Uterus (tissue), 2 donors: ENCODE results near the gene CLCN5.

ENCODE experiments used
- POLR2A ChIP-seq, 2 donors: fragments of 450-650 bp; IDR thresholded peaks; one replicate each; pipeline ENCODE4 v1.6.1; 2016; ENCODE audit warnings: antibody characterized with exemption in 2 of 2, mild to moderate bottlenecking in 1 of 2, moderate library complexity in 1 of 2
- TF ChIP-seq, protein P1 (sequence below), 4 experiments: fragments of 200-600 bp in 2 of 4; fragments of 450-650 bp in 2 of 4; sonication (generic) in 2 of 4; IDR thresholded peaks; one replicate each; pipeline ENCODE4 v1.5.1; 2016 to 2019; ENCODE audit warnings: antibody characterized with exemption in 4 of 4, mild to moderate bottlenecking in 2 of 4, moderate library complexity in 1 of 4

DNA sequence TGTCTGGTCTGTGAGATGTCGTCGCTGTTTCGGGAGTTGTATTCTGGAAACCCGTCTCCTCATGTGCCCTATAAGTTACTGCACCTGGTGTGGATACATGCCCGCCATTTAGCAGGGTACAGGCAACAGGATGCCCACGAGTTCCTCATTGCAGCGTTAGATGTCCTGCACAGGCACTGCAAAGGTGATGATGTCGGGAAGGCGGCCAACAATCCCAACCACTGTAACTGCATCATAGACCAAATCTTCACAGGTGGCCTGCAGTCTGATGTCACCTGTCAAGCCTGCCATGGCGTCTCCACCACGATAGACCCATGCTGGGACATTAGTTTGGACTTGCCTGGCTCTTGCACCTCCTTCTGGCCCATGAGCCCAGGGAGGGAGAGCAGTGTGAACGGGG is 41.7 kb upstream of the CLCN5 start:
- TF ChIP-seq, protein P1, sequence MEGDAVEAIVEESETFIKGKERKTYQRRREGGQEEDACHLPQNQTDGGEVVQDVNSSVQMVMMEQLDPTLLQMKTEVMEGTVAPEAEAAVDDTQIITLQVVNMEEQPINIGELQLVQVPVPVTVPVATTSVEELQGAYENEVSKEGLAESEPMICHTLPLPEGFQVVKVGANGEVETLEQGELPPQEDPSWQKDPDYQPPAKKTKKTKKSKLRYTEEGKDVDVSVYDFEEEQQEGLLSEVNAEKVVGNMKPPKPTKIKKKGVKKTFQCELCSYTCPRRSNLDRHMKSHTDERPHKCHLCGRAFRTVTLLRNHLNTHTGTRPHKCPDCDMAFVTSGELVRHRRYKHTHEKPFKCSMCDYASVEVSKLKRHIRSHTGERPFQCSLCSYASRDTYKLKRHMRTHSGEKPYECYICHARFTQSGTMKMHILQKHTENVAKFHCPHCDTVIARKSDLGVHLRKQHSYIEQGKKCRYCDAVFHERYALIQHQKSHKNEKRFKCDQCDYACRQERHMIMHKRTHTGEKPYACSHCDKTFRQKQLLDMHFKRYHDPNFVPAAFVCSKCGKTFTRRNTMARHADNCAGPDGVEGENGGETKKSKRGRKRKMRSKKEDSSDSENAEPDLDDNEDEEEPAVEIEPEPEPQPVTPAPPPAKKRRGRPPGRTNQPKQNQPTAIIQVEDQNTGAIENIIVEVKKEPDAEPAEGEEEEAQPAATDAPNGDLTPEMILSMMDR (IDR thresholded peaks at IDR 0.05) = no peak
- no peak for TF ChIP-seq POLR2A (IDR thresholded peaks at IDR 0.05)
